Spleen (tissue), 11 donors: ENCODE data around the gene NOS1AP. TPM values are rescaled to one million over a fixed set of nuclear protein-coding genes. Genes with fewer than 3 reads are reported as not detected.

Source experiments
- DNase-seq: peaks from one replicate; pipeline ENCODE4 v3.0.0-alpha.2; 2020
- H3K27ac ChIP-seq, 8 donors: fragments of 200-600 bp; sonication (generic) in 7 of 8; 1 replicate in 4 of 8; 2 replicates in 4 of 8; pipeline versions ENCODE4 v1.5.0 to v1.8.0; 2016 to 2021; ENCODE audit warnings: inconsistent platforms in 4 of 8, mild to moderate bottlenecking in 4 of 8, moderate library complexity in 1 of 8
- H3K27me3 ChIP-seq, 7 donors: fragments of 200-600 bp; sonication (generic) in 6 of 7; replicated peaks in 1 of 7; 1 replicate in 4 of 7; 2 replicates in 3 of 7; pipeline versions ENCODE4 v1.5.0 to v1.8.0; 2016 to 2021; ENCODE audit warnings: inconsistent platforms in 3 of 7, mild to moderate bottlenecking in 1 of 7
- H3K36me3 ChIP-seq, 6 donors: fragments of 200-600 bp; sonication (generic) in 5 of 6; 1 replicate in 4 of 6; 2 replicates in 2 of 6; pipeline versions ENCODE4 v1.5.0 to v1.8.0; 2016 to 2021; ENCODE audit warnings: inconsistent platforms in 2 of 6
- H3K4me1 ChIP-seq, 6 donors: fragments of 200-600 bp; sonication (generic) in 5 of 6; 1 replicate in 3 of 6; 2 replicates in 3 of 6; pipeline versions ENCODE4 v1.5.0 to v1.8.0; 2016 to 2021; ENCODE audit warnings: inconsistent platforms in 3 of 6
- H3K4me3 ChIP-seq, 8 donors: fragments of 200-600 bp; sonication (generic) in 7 of 8; 1 replicate in 4 of 8; 2 replicates in 4 of 8; pipeline versions ENCODE4 v1.5.0 to v1.8.0; 2016 to 2021; ENCODE audit warnings: inconsistent platforms in 4 of 8, mild to moderate bottlenecking in 4 of 8, moderate library complexity in 2 of 8
- H3K9me3 ChIP-seq, 8 donors: fragments of 200-600 bp; sonication (generic) in 7 of 8; 1 replicate in 4 of 8; 2 replicates in 4 of 8; pipeline versions ENCODE4 v1.5.0 to v1.8.0; 2016 to 2021; ENCODE audit warnings: inconsistent platforms in 4 of 8
- POLR2A ChIP-seq, 3 donors: fragments of 450-650 bp; IDR thresholded peaks; one replicate each; pipeline ENCODE4 v1.5.1; 2017; ENCODE audit warnings: antibody characterized with exemption in 3 of 3, mild to moderate bottlenecking in 1 of 3
- POLR2AphosphoS5 ChIP-seq, 3 donors: sonication (generic); formaldehyde crosslinking; IDR thresholded peaks; one replicate each; pipeline ENCODE4 v1.5.1; 2017; ENCODE audit warnings: antibody characterized with exemption in 3 of 3
- WGBS, 5 donors: extraction: QIAGEN DNeasy Blood & Tissue Kit in 3 of 5; methylation state at CpG; one replicate each; pipeline versions ENCODE4 v1.1.5 to v1.1.7; 2013 to 2018; 5-methylcytosine and 5-hydroxymethylcytosine counted together
- intact Hi-C: fragments of 100-400 bp; cut with DNase I; formaldehyde crosslinking; loops from one replicate; pipeline ENCODE4 v1.15.0; 2023; ENCODE audit warnings: low total_unique reads
- polyA plus RNA-seq, 3 donors: library from polyadenylated mRNA; stranded (reverse); fragments of 200-250 nt; gene quantifications; one replicate each; pipeline ENCODE4 v1.2.1, GENCODE V29; 2013
- total RNA-seq, 7 donors: library from RNA; depleted of rRNA in 3 of 7; stranded (reverse); fragments of >200 nt in 3 of 7; fragmentation: NEBNext Ultra II Directional in 4 of 7; extraction: Animal tissue kit (Norgen Biotek cat#: 25700) in 4 of 7; gene quantifications; one replicate each; pipeline versions ENCODE4 v1.1.0 to v1.2.1, GENCODE V29; 2016 to 2021
- TF ChIP-seq, protein P1 (sequence below), 11 experiments: fragments of 200-600 bp in 7 of 11; fragments of 450-650 bp in 4 of 11; sonication (generic) in 4 of 11; IDR thresholded peaks in 8 of 11; conservative IDR thresholded peaks in 3 of 11; 1 replicate in 7 of 11; 2 replicates in 4 of 11; pipeline versions ENCODE4 v1.4.0 to v1.8.0; 2016 to 2021; ENCODE audit warnings: antibody characterized with exemption in 11 of 11, inconsistent platforms in 4 of 11, mild to moderate bottlenecking in 1 of 11
- donor health status: healthy with polysubstance abuse.
- donor health status: DM: no; HTN: no; CAD: no; lungs with moderate emphysema.
- donor health status: DM: no; HTN: no; CAD: no.
- donor health status: Bipolar disorder and iron deficiency.
- donor health status: healthy.
- donor health status: DM: no; HTN: no; CAD: no.
- donor health status: DM: yes; HTN: yes; CAD: no.

NOS1AP gene
- total and polyA plus RNA-seq, 10 donors = 0.16 to 1.7 (median 0.60) TPM; not detected in 2

DNA sequence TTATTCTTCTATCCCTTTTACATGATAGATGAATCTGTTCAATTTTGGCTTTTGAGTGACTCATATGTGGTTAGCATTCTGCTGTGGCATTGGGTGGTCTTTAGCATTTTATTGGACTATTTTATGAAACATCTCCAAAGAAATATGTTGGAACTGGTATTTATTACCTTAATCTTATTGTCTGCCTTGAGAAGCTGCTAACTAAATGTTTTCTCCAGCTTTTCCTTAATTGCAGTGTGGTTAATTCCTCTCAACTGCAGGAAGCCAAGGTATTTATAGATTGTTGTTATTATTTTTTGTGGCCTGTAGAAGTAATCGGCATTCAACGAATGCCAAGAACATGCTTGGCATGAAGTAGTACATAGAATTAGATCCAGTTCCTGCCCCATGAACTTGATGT lies 64.1 kb downstream of the NOS1AP start:
- intact Hi-C loops = no loop called here
- WGBS, 5 donors = 57 to 91% (median 64%) methylated on average over 2 of the region's 2 CpGs
- TF ChIP-seq POLR2AphosphoS5 (IDR thresholded peaks at IDR 0.05) = no peak
- TF ChIP-seq, protein P1, sequence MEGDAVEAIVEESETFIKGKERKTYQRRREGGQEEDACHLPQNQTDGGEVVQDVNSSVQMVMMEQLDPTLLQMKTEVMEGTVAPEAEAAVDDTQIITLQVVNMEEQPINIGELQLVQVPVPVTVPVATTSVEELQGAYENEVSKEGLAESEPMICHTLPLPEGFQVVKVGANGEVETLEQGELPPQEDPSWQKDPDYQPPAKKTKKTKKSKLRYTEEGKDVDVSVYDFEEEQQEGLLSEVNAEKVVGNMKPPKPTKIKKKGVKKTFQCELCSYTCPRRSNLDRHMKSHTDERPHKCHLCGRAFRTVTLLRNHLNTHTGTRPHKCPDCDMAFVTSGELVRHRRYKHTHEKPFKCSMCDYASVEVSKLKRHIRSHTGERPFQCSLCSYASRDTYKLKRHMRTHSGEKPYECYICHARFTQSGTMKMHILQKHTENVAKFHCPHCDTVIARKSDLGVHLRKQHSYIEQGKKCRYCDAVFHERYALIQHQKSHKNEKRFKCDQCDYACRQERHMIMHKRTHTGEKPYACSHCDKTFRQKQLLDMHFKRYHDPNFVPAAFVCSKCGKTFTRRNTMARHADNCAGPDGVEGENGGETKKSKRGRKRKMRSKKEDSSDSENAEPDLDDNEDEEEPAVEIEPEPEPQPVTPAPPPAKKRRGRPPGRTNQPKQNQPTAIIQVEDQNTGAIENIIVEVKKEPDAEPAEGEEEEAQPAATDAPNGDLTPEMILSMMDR (IDR thresholded peaks at IDR 0.05 in 8 of 11, conservative IDR thresholded peaks at IDR 0.05 in 3 of 11) = no peak
- no peak for TF ChIP-seq POLR2A (IDR thresholded peaks at IDR 0.05)

DNA sequence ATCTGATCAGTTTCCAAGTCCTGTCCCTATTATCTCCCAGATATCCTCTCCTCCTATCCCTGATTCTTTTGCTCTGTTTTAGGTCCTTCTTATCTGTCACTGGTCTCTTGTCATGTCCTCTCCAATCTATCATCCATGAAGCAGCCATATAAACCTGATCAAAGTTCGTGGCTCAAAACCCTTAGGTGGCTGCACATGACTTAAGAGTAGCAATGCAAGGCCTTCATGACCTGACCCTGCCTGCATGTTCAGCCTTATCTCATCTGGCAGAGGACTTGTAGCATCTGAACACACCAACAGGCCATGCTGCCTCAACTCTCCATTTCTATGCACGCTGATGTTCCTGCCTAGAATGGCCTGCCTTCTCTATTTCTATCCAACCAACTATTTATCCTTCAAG lies 65.2 kb downstream of the NOS1AP start:
- 75 to 93% (median 81%) methylated on average over 2 of the region's 2 CpGs for WGBS, 5 donors
- TF ChIP-seq, protein P1 (IDR thresholded peaks at IDR 0.05 in 8 of 11, conservative IDR thresholded peaks at IDR 0.05 in 3 of 11) = no peak
- TF ChIP-seq POLR2A (IDR thresholded peaks at IDR 0.05) = no peak
- TF ChIP-seq POLR2AphosphoS5 (IDR thresholded peaks at IDR 0.05) = no peak
- no peak overlapping the region for H3K27ac ChIP-seq
- H3K9me3 ChIP-seq = no peaks in the 10 kb centered on the region
- no peak overlapping the region for H3K4me3 ChIP-seq
- no peaks in the 10 kb centered on the region for H3K36me3 ChIP-seq
- H3K27me3 ChIP-seq = peaks cover 0 to 17% (median 0%) of the 10 kb centered on the region in 7 donors
- no peak for DNase-seq
- no peaks in the 10 kb centered on the region for H3K4me1 ChIP-seq
- intact Hi-C loops = no loop called here

More for the DNA sequence above, 64.1 kb downstream of the NOS1AP start:
- DNase-seq = no peak
- H3K27me3 ChIP-seq = peaks cover 0 to 21% (median 0%) of the 10 kb centered on the region in 7 donors
- H3K9me3 ChIP-seq = no peaks in the 10 kb centered on the region
- no peak overlapping the region for H3K4me3 ChIP-seq
- no peaks in the 10 kb centered on the region for H3K36me3 ChIP-seq
- H3K27ac ChIP-seq = no peak overlapping the region
- no peaks in the 10 kb centered on the region for H3K4me1 ChIP-seq

DNA sequence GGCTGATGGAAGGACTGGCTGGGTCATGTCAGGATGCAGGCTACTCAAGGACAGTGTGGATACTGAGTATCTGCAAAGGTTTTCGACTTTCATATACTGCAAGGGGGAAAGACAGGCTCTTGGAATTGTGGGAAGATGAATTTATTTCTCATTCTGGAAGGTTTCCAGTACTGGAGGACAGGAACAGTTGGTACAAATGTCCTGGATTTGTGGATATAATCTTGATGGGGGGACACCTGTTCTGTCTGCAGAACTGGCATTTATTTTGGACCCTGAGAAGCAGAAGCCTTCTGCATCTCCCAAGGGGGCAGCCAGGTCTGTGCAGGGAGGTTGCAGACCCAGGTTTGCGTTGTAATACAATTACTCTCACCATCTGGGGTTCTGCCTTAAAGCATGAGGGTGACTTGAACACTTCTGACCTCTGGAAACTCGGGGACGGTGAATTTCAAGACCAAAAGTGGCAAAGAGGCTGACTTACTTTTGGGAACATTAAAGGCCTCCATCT lies 65.8 kb downstream of the NOS1AP start:
- Histone ChIP-seq H3K27ac (no peak overlapping the region), H3K27me3 (peaks cover 0 to 10% (median 0%) of the 10 kb centered on the region in 7 donors), H3K4me1 (no peaks in the 10 kb centered on the region), H3K4me3 (no peak overlapping the region), H3K9me3 (no peaks in the 10 kb centered on the region), H3K36me3 (no peaks in the 10 kb centered on the region)
- no peak for DNase-seq
- intact Hi-C loops = no loop called here
- TF ChIP-seq, protein P1 (IDR thresholded peaks at IDR 0.05 in 8 of 11, conservative IDR thresholded peaks at IDR 0.05 in 3 of 11) = no peak
- TF ChIP-seq POLR2A (IDR thresholded peaks at IDR 0.05) (no peak), POLR2AphosphoS5 (IDR thresholded peaks at IDR 0.05) (no peak)
- WGBS, 5 donors = 83 to 93% (median 88%) methylated on average over 4 of the region's 4 CpGs

DNA sequence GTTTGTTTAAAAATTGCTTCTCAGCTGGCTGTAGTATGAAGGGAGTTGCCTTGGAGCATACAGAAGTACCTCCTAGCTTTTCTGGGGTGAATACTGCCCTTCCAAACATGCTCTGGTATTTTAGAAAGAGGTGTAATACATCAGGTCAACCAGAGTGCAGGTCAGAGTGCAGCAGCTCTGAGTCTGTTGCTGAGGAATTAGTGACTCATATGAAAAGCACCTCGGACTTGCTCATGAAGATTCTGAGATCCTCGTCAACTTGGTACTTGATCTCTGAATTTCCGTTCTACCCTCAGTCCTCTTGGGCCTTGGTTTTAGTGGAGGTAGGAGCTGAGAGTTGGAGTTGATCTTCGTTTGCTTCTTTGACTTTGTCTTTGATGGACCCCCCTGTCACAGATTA lies 67.3 kb downstream of the NOS1AP start:
- H3K4me1 ChIP-seq = no peaks in the 10 kb centered on the region

More for the DNA sequence above, 67.3 kb downstream of the NOS1AP start:
- H3K27me3 ChIP-seq = peaks cover 0 to 12% (median 0%) of the 10 kb centered on the region in 7 donors
- H3K4me3 ChIP-seq = no peak overlapping the region
- H3K27ac ChIP-seq = no peak overlapping the region
- intact Hi-C loops = no loop called here
- H3K36me3 ChIP-seq = no peaks in the 10 kb centered on the region
- no peak for DNase-seq
- H3K9me3 ChIP-seq = no peaks in the 10 kb centered on the region
- 67 to 88% (median 80%) methylated on average over 4 of the region's 4 CpGs for WGBS, 5 donors
- TF ChIP-seq, protein P1 (IDR thresholded peaks at IDR 0.05 in 8 of 11, conservative IDR thresholded peaks at IDR 0.05 in 3 of 11) = no peak
- TF ChIP-seq POLR2A (IDR thresholded peaks at IDR 0.05) (no peak), POLR2AphosphoS5 (IDR thresholded peaks at IDR 0.05) (no peak)
